ENCODE data around the gene RNF14. TPM values are rescaled to one million over a fixed set of nuclear protein-coding genes. Genes with fewer than 3 reads are reported as not detected.

RNF14 gene
- total RNA-seq, 1 experiment from 2014 or later, result 29.7 TPM

DNA sequence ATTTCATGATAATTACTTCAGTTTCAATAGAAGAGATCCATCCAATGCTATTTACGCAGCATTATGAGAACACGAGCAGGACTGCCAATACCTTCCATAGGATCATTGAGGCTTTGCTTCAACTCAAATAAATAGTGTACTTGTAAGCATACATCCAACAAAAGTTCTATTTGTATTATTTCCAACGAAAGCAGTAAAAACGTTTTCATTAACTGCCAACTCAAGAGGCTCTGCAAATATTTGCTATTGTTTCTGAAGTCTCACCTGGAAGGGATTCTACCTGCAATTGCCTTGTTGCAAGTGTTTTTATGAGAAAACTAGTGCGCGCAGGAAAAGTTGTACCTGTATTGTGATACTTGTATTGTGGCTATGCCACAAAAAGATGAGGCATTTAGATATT, 54.9 kb downstream of the RNF14 start:
- no peaks in the 10 kb centered on the region for H3K27me3 ChIP-seq (ENCODE audit: insufficient read depth, low read depth)
- CTCF ChIA-PET, result no interaction called here

DNA sequence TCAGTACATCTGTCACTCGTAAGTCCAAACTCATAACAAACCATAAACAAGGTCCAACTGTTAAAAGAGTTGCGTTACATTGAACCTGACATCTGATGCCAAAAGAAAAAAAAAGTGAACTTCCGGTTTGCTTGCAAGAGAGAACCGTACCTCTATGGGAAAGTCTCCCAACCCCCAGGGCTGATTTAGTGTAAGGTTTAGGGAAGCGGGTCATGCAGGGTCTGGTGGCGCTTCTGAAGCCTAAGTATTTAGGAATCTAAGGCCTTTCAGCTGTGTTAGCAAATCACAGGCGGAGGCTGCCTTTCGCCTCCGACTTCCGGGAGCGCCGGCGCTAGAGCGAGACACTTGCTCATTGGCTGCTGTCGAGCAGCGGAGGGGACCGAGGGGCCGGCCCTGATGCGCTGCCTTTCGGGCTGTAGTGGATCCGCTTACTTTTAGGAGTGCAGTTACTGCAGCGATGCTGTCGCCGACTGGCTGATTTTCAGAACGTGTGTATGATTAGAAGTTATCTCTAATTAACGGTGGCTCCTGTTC, 55.9 kb downstream of the RNF14 start:
- Histone ChIP-seq H3K4me3 (peak overlapping the region; percentile 62), H3K4me2 (peak overlapping the region; percentile 87), H2AFZ (peak overlapping the region; percentile 85), H3K9me3 (ENCODE audit: insufficient read depth, low read depth) (peaks cover 4% of the 10 kb centered on the region; the same call in 1 of the 2 replicates), H3F3A (ENCODE audit: insufficient read depth, low read depth) (peaks cover 35% of the 10 kb centered on the region), H3K79me2 (ENCODE audit: low read depth) (no peaks in the 10 kb centered on the region), H3K9me2 (ENCODE audit: insufficient read depth) (no peaks in the 10 kb centered on the region), H3K27ac (peak overlapping the region; percentile 80), H3K4me1 (replicated peaks; ENCODE audit: insufficient read depth) (peaks cover 40% of the 10 kb centered on the region), H3K36me3 (ENCODE audit: low read depth) (no peaks in the 10 kb centered on the region), H4K20me1 (ENCODE audit: insufficient read depth) (no peaks in the 10 kb centered on the region), H3K27me3 (ENCODE audit: insufficient read depth, low read depth) (no peaks in the 10 kb centered on the region)
- DNase-seq, result peak; percentile 84 to 92
- BruUV-seq (replicated peaks), result no TSS peak
- POLR2A ChIA-PET (ENCODE audit: unreplicated experiment), result interaction anchor here (0.7 kb wide), 2 partner anchors 11 to 683 kb away, joined by 6 read pairs; no protein-coding TSS in a partner anchor
- intact Hi-C loops (cut with micrococcal nuclease; ENCODE audit: unreplicated experiment), result no loop called here
- CTCF ChIA-PET, result no interaction called here
- TF ChIP-seq EZH2 (IDR thresholded peaks at IDR 0.05; ENCODE audit: low read depth), result no peak
- TF ChIP-seq, protein P1, sequence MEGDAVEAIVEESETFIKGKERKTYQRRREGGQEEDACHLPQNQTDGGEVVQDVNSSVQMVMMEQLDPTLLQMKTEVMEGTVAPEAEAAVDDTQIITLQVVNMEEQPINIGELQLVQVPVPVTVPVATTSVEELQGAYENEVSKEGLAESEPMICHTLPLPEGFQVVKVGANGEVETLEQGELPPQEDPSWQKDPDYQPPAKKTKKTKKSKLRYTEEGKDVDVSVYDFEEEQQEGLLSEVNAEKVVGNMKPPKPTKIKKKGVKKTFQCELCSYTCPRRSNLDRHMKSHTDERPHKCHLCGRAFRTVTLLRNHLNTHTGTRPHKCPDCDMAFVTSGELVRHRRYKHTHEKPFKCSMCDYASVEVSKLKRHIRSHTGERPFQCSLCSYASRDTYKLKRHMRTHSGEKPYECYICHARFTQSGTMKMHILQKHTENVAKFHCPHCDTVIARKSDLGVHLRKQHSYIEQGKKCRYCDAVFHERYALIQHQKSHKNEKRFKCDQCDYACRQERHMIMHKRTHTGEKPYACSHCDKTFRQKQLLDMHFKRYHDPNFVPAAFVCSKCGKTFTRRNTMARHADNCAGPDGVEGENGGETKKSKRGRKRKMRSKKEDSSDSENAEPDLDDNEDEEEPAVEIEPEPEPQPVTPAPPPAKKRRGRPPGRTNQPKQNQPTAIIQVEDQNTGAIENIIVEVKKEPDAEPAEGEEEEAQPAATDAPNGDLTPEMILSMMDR (conservative IDR thresholded peaks at IDR 0.05), result no peak

More for the DNA sequence above, 54.9 kb downstream of the RNF14 start:
- Histone ChIP-seq H3K4me2 (peak overlapping the region; percentile 87), H3F3A (ENCODE audit: insufficient read depth, low read depth) (peaks cover 35% of the 10 kb centered on the region), H4K20me1 (ENCODE audit: insufficient read depth) (no peaks in the 10 kb centered on the region), H3K4me3 (peak overlapping the region; percentile 62; the same call in 1 of the 2 replicates), H3K4me1 (replicated peaks; ENCODE audit: insufficient read depth) (peaks cover 40% of the 10 kb centered on the region), H3K79me2 (ENCODE audit: low read depth) (no peaks in the 10 kb centered on the region), H2AFZ (no peak overlapping the region), H3K27ac (peak overlapping the region; percentile 80; the same call in 1 of the 2 replicates), H3K9me3 (ENCODE audit: insufficient read depth, low read depth) (peaks cover 4% of the 10 kb centered on the region; the same call in 1 of the 2 replicates), H3K9me2 (ENCODE audit: insufficient read depth) (no peaks in the 10 kb centered on the region), H3K36me3 (ENCODE audit: low read depth) (no peaks in the 10 kb centered on the region)
- BruUV-seq (replicated peaks), result no TSS peak
- TF ChIP-seq, protein P1 (conservative IDR thresholded peaks at IDR 0.05), result no peak
- TF ChIP-seq EZH2 (IDR thresholded peaks at IDR 0.05; ENCODE audit: low read depth), result no peak
- DNase-seq, result no peak
- intact Hi-C loops (cut with micrococcal nuclease; ENCODE audit: unreplicated experiment), result no loop called here
- POLR2A ChIA-PET (ENCODE audit: unreplicated experiment), result no interaction called here

DNA sequence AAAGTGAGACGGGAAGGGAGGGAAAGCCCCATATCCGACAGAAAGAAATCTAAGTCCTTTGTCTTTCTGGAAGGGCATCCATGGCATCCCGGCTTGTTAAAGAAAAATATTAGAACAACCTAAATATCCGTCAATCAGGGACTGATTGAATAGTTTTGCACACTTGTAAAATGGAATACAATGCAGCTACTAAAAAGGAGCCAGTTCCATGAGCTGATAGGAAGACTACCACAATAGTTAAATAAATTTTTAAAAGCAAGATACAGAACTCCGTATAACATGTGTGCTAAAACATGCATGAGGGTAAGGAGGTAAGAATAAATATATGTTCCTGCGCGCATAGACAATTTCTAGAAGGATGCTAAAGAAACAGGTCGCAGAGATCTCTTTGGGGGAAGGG, 56.7 kb downstream of the RNF14 start:
- intact Hi-C loops (cut with micrococcal nuclease; ENCODE audit: unreplicated experiment), result no loop called here
- Histone ChIP-seq H3K79me2 (ENCODE audit: low read depth) (no peaks in the 10 kb centered on the region), H3K4me1 (replicated peaks; ENCODE audit: insufficient read depth) (peaks cover 40% of the 10 kb centered on the region), H3K9me2 (ENCODE audit: insufficient read depth) (no peaks in the 10 kb centered on the region), H3K4me2 (peak overlapping the region; percentile 87), H3K27ac (peak overlapping the region; percentile 80; the same call in 1 of the 2 replicates), H3F3A (ENCODE audit: insufficient read depth, low read depth) (peaks cover 35% of the 10 kb centered on the region), H2AFZ (peak overlapping the region; percentile 85; the same call in 1 of the 2 replicates), H4K20me1 (ENCODE audit: insufficient read depth) (no peaks in the 10 kb centered on the region), H3K4me3 (peak overlapping the region; percentile 62; the same call in 1 of the 2 replicates), H3K36me3 (ENCODE audit: low read depth) (no peaks in the 10 kb centered on the region), H3K27me3 (ENCODE audit: insufficient read depth, low read depth) (no peaks in the 10 kb centered on the region), H3K9me3 (ENCODE audit: insufficient read depth, low read depth) (no peaks in the 10 kb centered on the region; the same call in 1 of the 2 replicates)
- TF ChIP-seq, protein P1 (conservative IDR thresholded peaks at IDR 0.05), result no peak
- no peak for TF ChIP-seq EZH2 (IDR thresholded peaks at IDR 0.05; ENCODE audit: low read depth)
- CTCF ChIA-PET, result no interaction called here
- DNase-seq, result no peak
- no TSS peak for BruUV-seq (replicated peaks)
- POLR2A ChIA-PET (ENCODE audit: unreplicated experiment), result interaction anchor here (0.5 kb wide), 1 partner anchor 59 kb away, joined by 3 read pairs; no protein-coding TSS in a partner anchor
